Kidney capillary endothelial cell (primary cell): ENCODE data around the gene PRB2.
"Not testable (repeated sequence)": the region's sequence is repeated elsewhere in the genome, so short reads cannot be mapped to it uniquely, and the experiment has no call there.

Experiments
- DNase-seq: peaks from one replicate; pipeline ENCODE4 v3.0.0-alpha.2; 2018; ENCODE audit warnings: low spot score

The PRB2 gene

DNA sequence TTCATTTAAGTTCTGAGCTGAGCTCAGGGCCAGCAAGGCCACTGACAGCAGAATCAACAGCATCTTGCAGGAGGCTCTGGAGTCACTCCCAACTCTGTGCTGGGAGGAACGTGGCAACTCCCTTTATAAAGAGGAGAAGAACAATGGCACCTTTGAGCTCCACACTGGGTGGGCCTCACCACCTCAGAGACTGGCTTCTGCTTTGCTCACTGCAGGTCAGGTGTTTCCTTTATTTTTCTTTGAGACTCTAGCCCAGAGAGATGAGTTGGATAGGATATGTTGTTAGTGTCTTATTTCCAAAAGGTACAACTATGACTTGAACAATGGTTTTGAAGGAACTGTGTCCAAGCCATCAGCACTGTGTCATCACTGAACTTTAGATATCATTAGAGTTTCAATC, at the start of gene PRB2:
Gene PRB2 (minus strand): TSS at position 101 of the 400 bp plus-strand sequence. CDS start 38 bp downstream, at position 63.
- DNase-seq, result not testable (repeated sequence)

DNA sequence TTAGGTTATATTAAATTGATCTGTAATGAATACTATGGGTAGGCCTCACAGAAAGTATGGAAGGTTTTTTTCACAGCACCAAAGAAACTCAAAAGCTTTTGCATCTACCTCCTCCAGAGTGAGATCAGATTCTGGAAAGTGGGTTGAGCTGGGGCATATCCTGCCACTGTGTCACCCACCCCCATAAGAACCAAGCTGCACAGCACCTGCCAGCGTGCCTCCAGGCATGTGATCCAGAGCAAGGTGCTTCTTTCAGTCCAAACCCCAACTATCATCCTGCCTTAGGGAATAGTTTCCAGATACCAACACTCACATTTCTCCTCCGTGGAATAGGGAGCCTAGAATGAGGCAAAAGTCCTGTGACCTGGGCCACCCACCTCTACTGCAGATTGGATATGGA, 42.6 kb upstream of the PRB2 start:
- no peak for DNase-seq

DNA sequence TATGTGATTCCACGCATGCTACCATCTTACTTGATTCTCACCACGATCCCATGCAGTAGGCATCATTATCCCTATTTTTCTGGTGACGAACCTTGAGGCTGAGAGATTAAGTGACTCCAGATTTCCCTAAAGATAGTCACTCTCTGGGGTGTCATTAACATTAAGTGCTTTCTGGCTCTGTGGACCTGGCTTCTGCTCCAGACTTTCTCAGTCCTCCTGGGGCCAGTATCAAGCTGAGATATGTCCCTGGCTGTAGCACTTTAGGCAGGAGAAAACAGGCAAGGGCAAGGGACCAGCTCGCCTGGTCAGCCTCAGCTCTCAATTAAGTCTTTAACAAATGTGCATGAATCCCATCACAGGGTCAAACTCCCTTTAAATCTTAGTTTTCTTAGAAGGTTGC, 38.3 kb upstream of the PRB2 start:
- no peak for DNase-seq

DNA sequence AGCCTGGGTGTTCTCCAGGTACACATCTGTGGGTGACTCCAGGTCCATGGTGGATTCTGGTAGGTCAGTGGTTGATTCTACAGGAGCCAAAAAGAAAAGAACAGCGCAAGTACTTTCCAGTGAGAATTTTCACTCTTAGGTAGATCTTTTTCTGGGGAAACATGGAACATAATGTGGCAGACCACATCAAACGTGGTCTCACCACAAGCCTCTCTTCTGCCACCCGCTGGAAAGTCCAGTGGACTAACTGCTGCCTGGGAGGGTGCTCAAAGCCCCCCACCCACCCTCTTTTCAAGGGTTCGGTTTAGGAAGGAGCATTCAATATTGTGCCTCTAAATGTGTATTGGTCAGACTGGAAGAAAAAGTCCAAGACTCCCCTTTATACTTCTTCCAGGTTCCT, 36.1 kb upstream of the PRB2 start:
- no peak for DNase-seq

DNA sequence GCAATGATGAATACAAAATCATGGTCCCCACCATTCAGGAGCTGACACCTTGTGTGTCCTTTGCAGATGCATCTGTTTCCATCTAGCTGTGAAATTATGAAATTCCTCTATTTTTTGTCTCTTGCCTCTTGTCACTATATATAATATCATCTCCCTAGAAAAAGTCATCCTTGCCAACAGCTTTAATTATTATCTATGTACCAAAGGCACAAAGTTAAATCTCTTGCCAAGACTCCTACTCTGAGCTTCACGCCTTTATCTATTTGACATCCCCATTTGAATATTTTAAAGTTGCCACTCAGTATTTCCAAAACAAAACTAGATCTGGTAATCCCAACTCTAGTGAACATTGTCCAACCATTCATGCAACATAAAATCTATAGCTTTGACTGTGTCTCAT, 32.0 kb upstream of the PRB2 start:
- no peak for DNase-seq

DNA sequence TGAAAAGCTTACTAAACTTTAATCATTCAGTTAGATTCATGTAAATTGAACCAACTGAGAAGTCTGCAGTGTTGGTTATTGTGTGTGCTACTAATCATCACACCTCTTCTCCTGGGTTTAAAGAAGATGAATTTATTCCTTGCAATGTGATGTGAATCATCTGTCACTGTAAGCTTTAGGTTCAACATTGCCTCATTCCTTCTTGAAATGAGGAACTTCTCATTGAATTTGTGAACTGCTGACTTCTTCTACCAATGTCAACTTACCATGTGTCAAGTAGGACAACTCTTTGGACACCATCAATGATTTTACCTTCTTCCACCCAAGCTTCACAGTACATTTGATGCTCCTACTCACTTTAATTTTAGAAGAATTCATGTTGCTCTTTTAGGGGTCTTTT, 17.4 kb upstream of the PRB2 start:
- DNase-seq, result no peak

DNA sequence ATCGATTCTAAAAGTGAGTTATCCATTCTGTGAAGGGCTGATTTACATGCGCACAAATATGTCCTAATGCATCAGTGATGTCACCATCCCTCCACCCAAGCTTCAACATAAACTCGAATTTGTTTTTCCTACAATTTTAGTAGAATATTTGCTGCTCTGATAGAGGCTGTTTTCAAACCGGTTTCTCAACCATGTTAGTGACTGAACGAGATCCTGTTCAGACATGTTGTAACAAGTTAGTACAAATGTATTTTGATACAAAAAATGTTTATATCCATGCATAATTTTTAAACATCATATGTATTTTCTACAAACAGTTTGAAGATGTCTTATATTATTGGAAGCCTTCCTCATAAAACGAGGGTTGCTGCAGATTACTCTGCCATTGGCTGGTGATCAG, 12.7 kb upstream of the PRB2 start:
- no peak for DNase-seq

DNA sequence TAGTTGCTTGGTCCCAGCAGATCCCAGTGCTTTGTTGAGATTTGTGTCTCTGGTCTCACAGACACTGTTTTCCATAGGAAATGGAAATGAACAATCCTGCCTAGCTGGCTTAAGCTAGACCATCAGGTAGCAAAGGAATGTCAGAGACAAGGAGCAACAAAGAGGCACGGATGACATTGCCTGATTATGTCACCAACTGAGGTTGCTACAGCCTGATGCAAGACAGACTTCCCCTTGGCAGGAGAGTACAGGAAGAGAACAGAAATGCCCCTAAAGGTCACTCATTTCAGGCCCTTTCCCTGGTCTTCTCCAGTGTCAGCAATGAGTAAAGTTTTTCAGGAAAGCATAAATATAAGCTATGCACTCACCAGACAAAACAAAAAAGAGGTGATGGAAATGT, 2.0 kb upstream of the PRB2 start:
- peak; percentile 33 for DNase-seq

DNA sequence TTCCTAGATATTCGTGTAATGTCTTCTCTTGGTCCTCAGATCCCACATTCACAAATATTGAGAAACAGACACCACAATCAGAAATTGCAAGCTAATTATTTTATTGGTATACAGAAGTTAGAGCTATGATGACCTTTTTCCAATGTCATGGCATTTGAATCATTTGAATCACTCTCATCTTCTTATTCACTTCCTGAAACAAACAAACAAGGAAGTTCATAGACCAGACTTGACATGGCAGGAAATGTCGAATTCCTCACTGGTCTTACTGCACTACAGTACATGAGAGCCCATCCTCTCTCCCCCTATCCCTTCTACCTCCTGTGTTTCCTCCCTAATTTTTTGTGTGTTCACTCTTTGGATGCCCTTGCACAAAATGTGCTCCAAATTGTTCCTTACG, 3.9 kb downstream of the PRB2 start:
- peak; percentile 66 for DNase-seq

DNA sequence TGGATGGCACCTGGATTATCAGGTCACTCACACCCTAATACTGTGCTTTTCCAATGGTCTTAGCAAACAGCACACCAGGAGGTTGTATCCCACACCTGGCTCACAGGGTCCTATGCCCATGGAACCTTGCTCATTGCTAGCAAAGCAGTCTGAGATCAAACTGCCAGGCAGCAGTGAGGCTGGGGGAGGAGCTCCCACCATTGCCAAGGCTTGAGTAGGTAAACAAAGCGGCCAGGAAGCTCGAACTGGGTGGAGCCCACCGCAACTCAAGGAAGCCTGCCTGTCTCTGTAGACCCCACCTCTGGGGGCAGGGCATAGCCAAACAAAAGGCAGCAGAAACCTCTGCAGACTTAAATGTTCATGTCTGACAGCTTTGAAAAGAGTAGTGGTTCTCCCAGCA, 17.9 kb downstream of the PRB2 start:
- DNase-seq, result not testable (repeated sequence)

- no peak for DNase-seq
Measured at GRCh38 chr12:11361151-11361550, 34.2 kb downstream of the PRB2 start.

GRCh38 chr12:11360205-11360883, 35.0 kb downstream of the PRB2 start:
- peak; percentile 65 for DNase-seq

- peak; percentile 34 for DNase-seq
Measured at GRCh38 chr12:11351736-11352135, 43.6 kb downstream of the PRB2 start.

GRCh38 chr12:11348439-11348838, 46.9 kb downstream of the PRB2 start:
- no peak for DNase-seq

DNA sequence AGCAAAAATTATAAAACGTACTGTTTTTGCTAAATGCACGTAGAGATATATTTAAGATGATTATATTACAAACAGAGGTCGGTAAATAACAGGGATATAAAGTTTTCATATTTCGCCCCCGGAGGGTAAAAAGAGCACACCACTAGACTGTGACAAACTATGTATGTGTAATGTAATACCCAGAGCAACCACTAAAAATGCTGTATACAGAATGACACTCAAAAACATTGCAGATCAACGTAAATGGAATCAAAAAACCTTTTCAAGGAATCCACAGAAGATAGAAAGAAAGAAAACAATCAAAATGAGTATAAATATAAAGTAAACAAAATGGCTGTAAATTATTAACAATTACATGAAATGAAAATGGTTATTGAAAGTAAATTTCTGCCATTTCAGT, 47.6 kb downstream of the PRB2 start:
- no peak for DNase-seq

- no peak for DNase-seq
Measured at GRCh38 chr12:11344500-11344899, 50.9 kb downstream of the PRB2 start.
